PC-9 (cell line): ENCODE data around the gene DNAI4. TPM values are rescaled to one million over a fixed set of nuclear protein-coding genes. Genes with fewer than 3 reads are reported as not detected.

Experiments used
- BruUV-seq: library from RNA; stranded (reverse); fragments of 400-500 nt; replicated peaks from 2 replicates; lab custom pipeline; 2021; lab: Mats Ljungman, UMichigan
- CTCF ChIA-PET: fragments of 300-600 bp; sonication (Branson Sonifier 250); formaldehyde crosslinking; loops from one replicate; lab custom pipeline; 2022; ENCODE audit warnings: antibody characterized with exemption; lab: Charles Lee
- POLR2A ChIA-PET: fragments of 300-600 bp; sonication (Branson Sonifier 250); formaldehyde crosslinking; loops from one replicate; lab custom pipeline; 2022; ENCODE audit warnings: antibody characterized with exemption; ENCODE audit not compliant: unreplicated experiment; lab: Charles Lee
- DNase-seq, 2 experiments: peaks; one replicate each; pipeline versions ENCODE4 v3.0.0 to v3.0.0-alpha.2; 2015 to 2022; ENCODE audit warnings: mixed read lengths in 1 of 2
- H2AFZ ChIP-seq: fragments of 200-600 bp; sonication (generic); 2 replicates; pipeline ENCODE4 v1.8.1; 2017; ENCODE audit warnings: antibody characterized with exemption
- H3F3A ChIP-seq: fragments of 200-600 bp; sonication (generic); 2 replicates; pipeline ENCODE4 v1.8.1; 2017; ENCODE audit warnings: antibody characterized with exemption, mild to moderate bottlenecking, low read depth; ENCODE audit not compliant: insufficient read depth
- H3K27ac ChIP-seq: fragments of 200-600 bp; sonication (generic); 2 replicates; pipeline ENCODE4 v1.6.1; 2016; ENCODE audit warnings: mixed run types
- H3K27me3 ChIP-seq: fragments of 200-600 bp; sonication (generic); 2 replicates; pipeline ENCODE4 v1.6.1; 2016; ENCODE audit warnings: low read depth, mixed run types; ENCODE audit not compliant: insufficient read depth
- H3K36me3 ChIP-seq: fragments of 200-600 bp; sonication (generic); 2 replicates; pipeline ENCODE4 v1.6.1; 2016; ENCODE audit warnings: low read depth, mixed run types
- H3K4me1 ChIP-seq: fragments of 200-600 bp; sonication (generic); replicated peaks from 2 replicates; pipeline ENCODE4 v1.6.1; 2016; ENCODE audit warnings: mixed run types; ENCODE audit not compliant: insufficient read depth
- H3K4me2 ChIP-seq: fragments of 200-600 bp; sonication (generic); 2 replicates; pipeline ENCODE4 v1.6.1; 2017; ENCODE audit warnings: mixed run types
- H3K4me3 ChIP-seq: fragments of 200-600 bp; sonication (generic); 2 replicates; pipeline ENCODE4 v1.6.1; 2016; ENCODE audit warnings: mixed run types
- H3K79me2 ChIP-seq: fragments of 200-600 bp; sonication (generic); 2 replicates; pipeline ENCODE4 v1.6.1; 2017; ENCODE audit warnings: low read depth, mixed run types
- H3K9me2 ChIP-seq: fragments of 200-600 bp; sonication (generic); 2 replicates; pipeline ENCODE4 v1.8.1; 2017; ENCODE audit warnings: mild to moderate bottlenecking; ENCODE audit not compliant: insufficient read depth
- H3K9me3 ChIP-seq: fragments of 200-600 bp; sonication (generic); 2 replicates; pipeline ENCODE4 v1.8.1; 2016; ENCODE audit warnings: low read depth; ENCODE audit not compliant: insufficient read depth
- H4K20me1 ChIP-seq: fragments of 200-600 bp; sonication (generic); 2 replicates; pipeline ENCODE4 v1.8.1; 2017; ENCODE audit not compliant: insufficient read depth
- CTCF ChIP-seq: fragments of 200-600 bp; sonication (generic); conservative IDR thresholded peaks from 2 replicates; pipeline ENCODE4 v1.6.1; 2017; ENCODE audit warnings: mixed run types, antibody characterized with exemption, mild to moderate bottlenecking, moderate library complexity
- EZH2 ChIP-seq: fragments of 200-600 bp; sonication (generic); IDR thresholded peaks from 2 replicates; pipeline ENCODE4 v1.8.0; 2017; ENCODE audit warnings: antibody characterized with exemption, low read depth
- intact Hi-C: fragments of 100-400 bp; cut with micrococcal nuclease; formaldehyde crosslinking; loops from one replicate; pipeline ENCODE4 v1.10.0; 2022; ENCODE audit not compliant: unreplicated experiment
- total RNA-seq: library from RNA; stranded (reverse); gene quantifications from 2 replicates; pipeline ENCODE4 v1.2.3, GENCODE V29; 2021

Gene DNAI4
- total RNA-seq, 1 experiment from 2014 or later, result 12.6 TPM

- POLR2A ChIA-PET, result interaction anchor here (0.8 kb wide), 1 partner anchor 12 kb away, joined by 3 read pairs; no protein-coding TSS in a partner anchor
These were observed 7.6 kb upstream of the DNAI4 start for GRCh38 chr1:66932291-66932690.

GRCh38 chr1:66931590-66931989 is 6.9 kb upstream of the DNAI4 start:
- intact Hi-C loops, result loop anchor here (2.0 to 10.0 kb wide), 3 partner anchors 13 to 753 kb away; partner anchors contain the start of genes GADD45A and SERBP1
- BruUV-seq, result no TSS peak
- H3K36me3 ChIP-seq, result 0 out of 2 replicates have a peak, but pooled peaks cover 5% of the 10 kb centered on the region
- peak overlapping the region; percentile 95 for H3K4me3 ChIP-seq
- H3K79me2 ChIP-seq, result peaks cover 83% of the 10 kb centered on the region
- no peaks in the 10 kb centered on the region for H3K27me3 ChIP-seq
- peak overlapping the region; percentile 44; the same call in 1 of the 2 replicates for H2AFZ ChIP-seq
- H3K9me2 ChIP-seq, result no peaks in the 10 kb centered on the region
- POLR2A ChIA-PET, result interaction anchor here (0.8 kb wide), 1 partner anchor 13 kb away, joined by 3 read pairs; no protein-coding TSS in a partner anchor
- CTCF ChIA-PET, result no interaction called here
- no peak for DNase-seq
- peak overlapping the region; percentile 100 for H3K4me2 ChIP-seq
- H3K4me1 ChIP-seq, result peaks cover 36% of the 10 kb centered on the region
- peak overlapping the region; percentile 70 for H3K27ac ChIP-seq
- no peaks in the 10 kb centered on the region for H3K9me3 ChIP-seq
- peaks cover 13% of the 10 kb centered on the region for H3F3A ChIP-seq
- peaks cover 7% of the 10 kb centered on the region for H4K20me1 ChIP-seq
- TF ChIP-seq CTCF, result no peak
- no peak for TF ChIP-seq EZH2

More at GRCh38 chr1:66932291-66932690, 7.6 kb upstream of the DNAI4 start:
- TF ChIP-seq CTCF (no peak), EZH2 (no peak)
- Histone ChIP-seq H3K9me2 (no peaks in the 10 kb centered on the region), H3K36me3 (0 out of 2 replicates have a peak, but pooled peaks cover 5% of the 10 kb centered on the region), H3K79me2 (peaks cover 83% of the 10 kb centered on the region), H3K27ac (peak overlapping the region; percentile 18; the same call in 1 of the 2 replicates), H3K4me2 (peak overlapping the region; percentile 100), H3F3A (peaks cover 13% of the 10 kb centered on the region), H3K9me3 (no peaks in the 10 kb centered on the region), H3K27me3 (no peaks in the 10 kb centered on the region), H3K4me1 (peaks cover 30% of the 10 kb centered on the region), H2AFZ (no peak overlapping the region), H3K4me3 (peak overlapping the region; percentile 95), H4K20me1 (peaks cover 7% of the 10 kb centered on the region)
- intact Hi-C loops, result loop anchor here (5.0 to 10.0 kb wide), 2 partner anchors 500 to 753 kb away; partner anchors contain the start of genes GADD45A and SERBP1
- DNase-seq, result no peak
- no TSS peak for BruUV-seq
- CTCF ChIA-PET, result no interaction called here

- peaks cover 17% of the 10 kb centered on the region for H3F3A ChIP-seq
- no peak for DNase-seq
- peak overlapping the region; percentile 95 for H3K4me3 ChIP-seq
- peaks cover 83% of the 10 kb centered on the region for H3K79me2 ChIP-seq
- H3K27me3 ChIP-seq, result no peaks in the 10 kb centered on the region
- CTCF ChIA-PET, result no interaction called here
- intact Hi-C loops, result loop anchor here (2.0 to 10.0 kb wide), 3 partner anchors 14 to 754 kb away; partner anchors contain the start of genes GADD45A and SERBP1
- H3K4me1 ChIP-seq, result peaks cover 44% of the 10 kb centered on the region
- H2AFZ ChIP-seq, result peak overlapping the region; percentile 80
- POLR2A ChIA-PET, result no interaction called here
- peak overlapping the region; percentile 100 for H3K4me2 ChIP-seq
- H3K9me3 ChIP-seq, result no peaks in the 10 kb centered on the region
- 0 out of 2 replicates have a peak, but pooled peaks cover 5% of the 10 kb centered on the region for H3K36me3 ChIP-seq
- TF ChIP-seq CTCF (no peak), EZH2 (no peak)
- H3K9me2 ChIP-seq, result no peaks in the 10 kb centered on the region
- peaks cover 7% of the 10 kb centered on the region for H4K20me1 ChIP-seq
- peak overlapping the region; percentile 70 for H3K27ac ChIP-seq
- no TSS peak for BruUV-seq
These were observed 6.1 kb upstream of the DNAI4 start for GRCh38 chr1:66930823-66931174.
